Endothelial cell of umbilical vein (primary cell): ENCODE results near the gene RIPK4.

Experiments
- EZH2 ChIP-seq: IDR thresholded peaks from 2 replicates; pipeline ENCODE4 v1.6.1; 2012; ENCODE audit warnings: borderline replicate concordance, low read depth, mild to moderate bottlenecking, moderate library complexity, low read length, inconsistent platforms; ENCODE audit not compliant: severe bottlenecking
- FOS ChIP-seq: IDR thresholded peaks from 2 replicates; pipeline ENCODE4 v1.6.1; 2011; ENCODE audit warnings: mild to moderate bottlenecking, low read length, moderate library complexity, borderline replicate concordance; ENCODE audit not compliant: insufficient read depth
- MAX ChIP-seq: IDR thresholded peaks from 2 replicates; pipeline ENCODE4 v1.6.1; 2011; ENCODE audit not compliant: insufficient read depth, insufficient read length
- POLR2A ChIP-seq: IDR thresholded peaks from 2 replicates; pipeline ENCODE4 v1.6.1; 2012; ENCODE audit warnings: low read depth, mild to moderate bottlenecking, control low read depth, low read length
- TF ChIP-seq, protein P1 (sequence below), 2 donors: IDR thresholded peaks; 1 replicate in 1 of 2; 2 replicates in 1 of 2; pipeline ENCODE4 v1.5.1; 2011; ENCODE audit warnings: low read length in 2 of 2, mild to moderate bottlenecking in 2 of 2, moderate library complexity in 2 of 2, control low read depth in 1 of 2, inconsistent platforms in 1 of 2, low read depth in 1 of 2; ENCODE audit not compliant: insufficient read depth in 1 of 2; ENCODE audit errors: extremely low read depth in 1 of 2

DNA sequence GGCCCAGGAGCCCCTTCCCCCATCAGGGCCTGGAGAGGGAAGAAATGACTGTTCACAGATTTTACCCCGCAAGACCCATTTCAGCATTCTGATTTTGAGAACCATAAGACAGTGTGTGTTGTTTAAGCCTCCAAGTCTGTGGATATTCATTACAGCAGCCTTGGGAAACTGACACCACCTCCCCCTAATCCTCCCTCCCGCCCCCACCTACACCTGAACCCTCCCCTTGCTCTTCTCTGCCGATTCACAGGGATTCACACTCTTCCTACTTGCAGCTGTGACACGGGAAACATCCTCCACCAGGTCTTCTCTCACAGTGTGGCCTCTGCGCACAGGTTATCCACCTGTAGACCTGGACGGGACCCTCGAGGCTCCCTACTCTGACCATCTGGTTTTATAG is 50.1 kb downstream of the RIPK4 start:
- TF ChIP-seq, protein P1, sequence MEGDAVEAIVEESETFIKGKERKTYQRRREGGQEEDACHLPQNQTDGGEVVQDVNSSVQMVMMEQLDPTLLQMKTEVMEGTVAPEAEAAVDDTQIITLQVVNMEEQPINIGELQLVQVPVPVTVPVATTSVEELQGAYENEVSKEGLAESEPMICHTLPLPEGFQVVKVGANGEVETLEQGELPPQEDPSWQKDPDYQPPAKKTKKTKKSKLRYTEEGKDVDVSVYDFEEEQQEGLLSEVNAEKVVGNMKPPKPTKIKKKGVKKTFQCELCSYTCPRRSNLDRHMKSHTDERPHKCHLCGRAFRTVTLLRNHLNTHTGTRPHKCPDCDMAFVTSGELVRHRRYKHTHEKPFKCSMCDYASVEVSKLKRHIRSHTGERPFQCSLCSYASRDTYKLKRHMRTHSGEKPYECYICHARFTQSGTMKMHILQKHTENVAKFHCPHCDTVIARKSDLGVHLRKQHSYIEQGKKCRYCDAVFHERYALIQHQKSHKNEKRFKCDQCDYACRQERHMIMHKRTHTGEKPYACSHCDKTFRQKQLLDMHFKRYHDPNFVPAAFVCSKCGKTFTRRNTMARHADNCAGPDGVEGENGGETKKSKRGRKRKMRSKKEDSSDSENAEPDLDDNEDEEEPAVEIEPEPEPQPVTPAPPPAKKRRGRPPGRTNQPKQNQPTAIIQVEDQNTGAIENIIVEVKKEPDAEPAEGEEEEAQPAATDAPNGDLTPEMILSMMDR (IDR thresholded peaks at IDR 0.05; ENCODE audit: extremely low read depth in 1 of 2, insufficient read depth in 1 of 2, low read depth in 1 of 2, low read length in 2 of 2): no peak
- TF ChIP-seq EZH2: no peak
- no peak for TF ChIP-seq POLR2A
- no peak for TF ChIP-seq FOS
- TF ChIP-seq MAX: no peak
